A549 (cell line): Measurements from ENCODE around the gene AFF1. TPM values are rescaled to one million over a fixed set of nuclear protein-coding genes. Genes with fewer than 3 reads are reported as not detected.

Experiments used
- ATAC-seq, 2 experiments: fragments of 200-7000 bp in 1 of 2; fragments of >200 bp in 1 of 2; cut with Nextera tagmentation in 1 of 2; cut with Tn5 transposase in 1 of 2; 3 replicates each; pipeline versions ENCODE4 v1.8.0 to v1.9.1; 2018 to 2020; ENCODE audit warnings: mild to moderate bottlenecking in 1 of 2, moderate library complexity in 1 of 2
- CTCF ChIA-PET: fragments of 300-600 bp; sonication (Branson Sonifier 250); formaldehyde crosslinking; extraction: SDS; loops from one replicate; lab custom pipeline; 2021; ENCODE audit warnings: antibody characterized with exemption, inconsistent platforms; lab: Yijun Ruan, JAX
- POLR2A ChIA-PET: fragments of 350-600 bp; formaldehyde crosslinking; extraction: SDS; loops from one replicate; lab custom pipeline; 2021; ENCODE audit warnings: antibody characterized with exemption, inconsistent platforms; lab: Yijun Ruan, JAX
- DNase-seq, 2 experiments: peaks; one replicate each; pipeline versions ENCODE4 v3.0.0 to v3.0.0-alpha.2; 2011 to 2016; ENCODE audit warnings: low read depth in 1 of 2, low spot score in 1 of 2
- FAIRE-seq: peaks from 2 replicates; lab custom pipeline; 2011; peaks lifted over from hg19 to GRCh38; lab: Jason Lieb, UNC
- H3K27ac ChIP-seq, 2 experiments: fragments of >200 bp; sonication (Bioruptor Twin); formaldehyde crosslinking; 3 replicates each; pipeline ENCODE4 v1.5.1; 2016 to 2017
- H3K4me1 ChIP-seq: fragments of >200 bp; sonication (Bioruptor Twin); formaldehyde crosslinking; 3 replicates; pipeline ENCODE4 v1.6.1; 2016
- H3K4me2 ChIP-seq: fragments of >200 bp; sonication (Bioruptor Twin); formaldehyde crosslinking; 3 replicates; pipeline ENCODE4 v1.6.1; 2016
- H3K4me3 ChIP-seq: fragments of >200 bp; sonication (Bioruptor Twin); formaldehyde crosslinking; 3 replicates; pipeline ENCODE4 v1.5.1; 2016
- H3K9me3 ChIP-seq: fragments of >200 bp; sonication (Bioruptor Twin); formaldehyde crosslinking; 3 replicates; pipeline ENCODE4 v1.6.1; 2016
- CEBPB ChIP-seq, 2 experiments: fragments of >200 bp in 1 of 2; sonication (Bioruptor Twin) in 1 of 2; formaldehyde crosslinking in 1 of 2; IDR thresholded peaks; 2 replicates each; pipeline ENCODE4 v1.6.1; 2012 to 2016
- EHF ChIP-seq: fragments of 250-450 bp; sonication (Bioruptor Pico); IDR thresholded peaks from 2 replicates; pipeline ENCODE4 v1.5.0; 2020; ENCODE audit warnings: mild to moderate bottlenecking
- GATA3 ChIP-seq: IDR thresholded peaks from 2 replicates; pipeline ENCODE4 v1.6.1; 2012; ENCODE audit warnings: borderline replicate concordance
- HOXA7 ChIP-seq: fragments of 250-450 bp; sonication (Bioruptor Pico); IDR thresholded peaks from 2 replicates; pipeline ENCODE4 v1.5.0; 2020; ENCODE audit warnings: mild to moderate bottlenecking, moderate library complexity
- HOXB13 ChIP-seq: fragments of 250-450 bp; sonication (Bioruptor Pico); IDR thresholded peaks from 2 replicates; pipeline ENCODE4 v1.5.0; 2020; ENCODE audit warnings: low read depth, mild to moderate bottlenecking, moderate library complexity
- JUN ChIP-seq, 2 experiments: fragments of >200 bp; sonication (Bioruptor Twin); formaldehyde crosslinking; IDR thresholded peaks; 2 replicates in 1 of 2; 3 replicates in 1 of 2; pipeline ENCODE4 v1.6.1; 2016 to 2017
- KDM5A ChIP-seq: fragments of 200-600 bp; sonication (generic); IDR thresholded peaks from 2 replicates; pipeline ENCODE4 v1.6.1; 2016; ENCODE audit warnings: antibody characterized with exemption, mild to moderate bottlenecking
- POLR2A ChIP-seq: IDR thresholded peaks from 2 replicates; pipeline ENCODE4 v1.6.1; 2012; ENCODE audit warnings: mild to moderate bottlenecking, low read length
- RNF2 ChIP-seq: fragments of 200-600 bp; sonication (generic); IDR thresholded peaks from 2 replicates; pipeline ENCODE4 v1.6.1; 2016; ENCODE audit warnings: low read depth, mild to moderate bottlenecking, antibody characterized with exemption, moderate library complexity, borderline replicate concordance
- TFCP2L1 ChIP-seq: fragments of 250-450 bp; sonication (Bioruptor Pico); IDR thresholded peaks from 2 replicates; pipeline ENCODE4 v1.5.0; 2021; ENCODE audit warnings: mild to moderate bottlenecking
- WGBS: methylation state at CpG from one replicate; pipeline ENCODE4 v1.1.6; 2017; ENCODE audit errors: missing lambda C conversion rate; 5-methylcytosine and 5-hydroxymethylcytosine counted together
- polyA plus RNA-seq, 4 experiments: library from polyadenylated mRNA; depleted of rRNA in 3 of 4; stranded (reverse); fragments of >200 nt; fragmentation: RNase III in 1 of 4; extraction: RNeasy Plus Mini Kit Qiagen cat#74134 plus additional on column Dnase treatment in 1 of 4; gene quantifications; 2 replicates in 3 of 4; 3 replicates in 1 of 4; pipeline ENCODE4 v1.2.3, GENCODE V29; 2011 to 2017
- TF ChIP-seq, protein P1 (sequence below): fragments of >200 bp; sonication (Bioruptor Twin); formaldehyde crosslinking; IDR thresholded peaks from 2 replicates; pipeline ENCODE4 v1.6.1; 2016
- TF ChIP-seq, protein P2 (sequence below): IDR thresholded peaks from 2 replicates; pipeline ENCODE4 v1.6.1; 2012
- TF ChIP-seq, protein P3 (sequence below): fragments of 250-450 bp; sonication (Bioruptor Pico); IDR thresholded peaks from 2 replicates; pipeline ENCODE4 v1.5.0; 2020; ENCODE audit warnings: low read depth, mild to moderate bottlenecking, moderate library complexity
- TF ChIP-seq, protein P4 (sequence below): fragments of 250-450 bp; sonication (Bioruptor Pico); IDR thresholded peaks from 2 replicates; pipeline ENCODE4 v1.5.0; 2021; ENCODE audit warnings: mild to moderate bottlenecking, moderate library complexity, borderline replicate concordance
- TF ChIP-seq, protein P5 (sequence below): fragments of 200-600 bp; sonication (generic); IDR thresholded peaks from 2 replicates; pipeline ENCODE4 v1.6.1; 2016; ENCODE audit warnings: antibody characterized with exemption, mild to moderate bottlenecking, moderate library complexity

Gene AFF1
- polyA plus RNA-seq, 2 of the 4 experiments (the other 2 are of a cell fraction) = 13.7 to 15.4 TPM

DNA sequence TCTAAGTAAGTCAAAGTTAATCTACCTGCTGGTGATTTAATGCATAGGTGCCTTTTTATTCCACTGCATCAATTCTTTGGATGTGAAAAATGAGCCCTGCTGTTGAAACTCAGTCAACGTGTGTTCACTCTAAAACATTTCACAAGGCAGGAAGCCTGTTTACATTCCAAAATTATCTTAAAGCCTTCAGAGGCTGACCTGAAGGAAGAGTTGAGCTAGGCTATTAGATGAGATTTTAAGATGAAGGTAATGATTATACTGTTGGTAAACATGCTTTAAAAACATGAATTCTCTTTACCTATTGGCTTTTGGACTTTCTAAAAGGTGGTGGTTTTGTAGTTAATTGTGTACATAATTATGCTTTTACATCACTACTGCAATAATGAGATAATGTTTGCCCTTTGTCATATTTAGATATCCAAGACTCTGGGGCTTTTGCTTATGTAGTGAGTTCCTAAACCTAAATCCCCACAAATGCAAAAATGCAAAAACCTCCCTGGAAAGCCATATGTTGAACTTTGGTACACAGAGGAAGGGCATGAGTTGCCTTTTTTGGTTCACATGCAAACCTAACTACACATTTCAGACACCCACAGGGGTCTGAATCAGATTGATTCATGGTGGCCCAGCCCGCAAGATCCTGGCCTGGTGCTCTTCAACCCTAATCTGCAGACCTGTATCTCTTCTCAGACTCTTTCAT is 193.3 kb downstream of the AFF1 start (continued):
- no peak for TF ChIP-seq CEBPB (IDR thresholded peaks at IDR 0.05)

DNA sequence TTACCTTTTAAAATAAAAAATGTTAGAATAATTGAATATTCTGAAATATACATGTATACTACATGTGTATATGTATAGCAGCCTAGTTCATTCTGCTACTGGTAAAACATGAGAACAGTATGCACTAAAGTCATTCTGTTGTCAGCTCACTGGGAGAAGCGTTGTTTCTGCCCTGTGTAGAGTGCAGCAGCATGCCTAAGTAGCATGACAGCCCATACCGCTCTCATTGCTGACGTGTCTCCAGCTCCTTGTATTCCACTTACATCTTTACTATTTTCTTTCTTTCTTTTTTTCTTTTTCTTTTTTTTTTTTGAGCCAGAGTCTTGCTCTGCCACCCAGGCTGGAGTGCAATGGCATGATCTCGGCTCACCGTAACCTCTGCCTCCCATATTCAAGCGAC is 194.9 kb downstream of the AFF1 start:
- WGBS = 89% methylated on average over 6 of the region's 6 CpGs
- TF ChIP-seq, protein P1, sequence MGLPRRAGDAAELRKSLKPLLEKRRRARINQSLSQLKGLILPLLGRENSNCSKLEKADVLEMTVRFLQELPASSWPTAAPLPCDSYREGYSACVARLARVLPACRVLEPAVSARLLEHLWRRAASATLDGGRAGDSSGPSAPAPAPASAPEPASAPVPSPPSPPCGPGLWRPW = no peak
- TF ChIP-seq EHF (CRISPR knock-in tag) = no peak
- TF ChIP-seq JUN (IDR thresholded peaks at IDR 0.05) = no peak
- TF ChIP-seq HOXA7 (CRISPR knock-in tag) = no peak
- no peak for TF ChIP-seq POLR2A
- TF ChIP-seq KDM5A = no peak
- TF ChIP-seq, protein P2, sequence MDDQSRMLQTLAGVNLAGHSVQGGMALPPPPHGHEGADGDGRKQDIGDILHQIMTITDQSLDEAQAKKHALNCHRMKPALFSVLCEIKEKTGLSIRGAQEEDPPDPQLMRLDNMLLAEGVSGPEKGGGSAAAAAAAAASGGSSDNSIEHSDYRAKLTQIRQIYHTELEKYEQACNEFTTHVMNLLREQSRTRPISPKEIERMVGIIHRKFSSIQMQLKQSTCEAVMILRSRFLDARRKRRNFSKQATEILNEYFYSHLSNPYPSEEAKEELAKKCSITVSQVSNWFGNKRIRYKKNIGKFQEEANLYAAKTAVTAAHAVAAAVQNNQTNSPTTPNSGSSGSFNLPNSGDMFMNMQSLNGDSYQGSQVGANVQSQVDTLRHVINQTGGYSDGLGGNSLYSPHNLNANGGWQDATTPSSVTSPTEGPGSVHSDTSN = no peak
- TF ChIP-seq HOXB13 = no peak
- TF ChIP-seq, protein P3, sequence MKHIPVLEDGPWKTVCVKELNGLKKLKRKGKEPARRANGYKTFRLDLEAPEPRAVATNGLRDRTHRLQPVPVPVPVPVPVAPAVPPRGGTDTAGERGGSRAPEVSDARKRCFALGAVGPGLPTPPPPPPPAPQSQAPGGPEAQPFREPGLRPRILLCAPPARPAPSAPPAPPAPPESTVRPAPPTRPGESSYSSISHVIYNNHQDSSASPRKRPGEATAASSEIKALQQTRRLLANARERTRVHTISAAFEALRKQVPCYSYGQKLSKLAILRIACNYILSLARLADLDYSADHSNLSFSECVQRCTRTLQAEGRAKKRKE (CRISPR knock-in tag) = no peak
- no peak for TF ChIP-seq GATA3
- TF ChIP-seq, protein P4, sequence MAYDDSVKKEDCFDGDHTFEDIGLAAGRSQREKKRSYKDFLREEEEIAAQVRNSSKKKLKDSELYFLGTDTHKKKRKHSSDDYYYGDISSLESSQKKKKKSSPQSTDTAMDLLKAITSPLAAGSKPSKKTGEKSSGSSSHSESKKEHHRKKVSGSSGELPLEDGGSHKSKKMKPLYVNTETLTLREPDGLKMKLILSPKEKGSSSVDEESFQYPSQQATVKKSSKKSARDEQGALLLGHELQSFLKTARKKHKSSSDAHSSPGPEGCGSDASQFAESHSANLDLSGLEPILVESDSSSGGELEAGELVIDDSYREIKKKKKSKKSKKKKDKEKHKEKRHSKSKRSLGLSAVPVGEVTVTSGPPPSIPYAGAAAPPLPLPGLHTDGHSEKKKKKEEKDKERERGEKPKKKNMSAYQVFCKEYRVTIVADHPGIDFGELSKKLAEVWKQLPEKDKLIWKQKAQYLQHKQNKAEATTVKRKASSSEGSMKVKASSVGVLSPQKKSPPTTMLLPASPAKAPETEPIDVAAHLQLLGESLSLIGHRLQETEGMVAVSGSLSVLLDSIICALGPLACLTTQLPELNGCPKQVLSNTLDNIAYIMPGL (CRISPR knock-in tag) = no peak
- TF ChIP-seq, protein P5, sequence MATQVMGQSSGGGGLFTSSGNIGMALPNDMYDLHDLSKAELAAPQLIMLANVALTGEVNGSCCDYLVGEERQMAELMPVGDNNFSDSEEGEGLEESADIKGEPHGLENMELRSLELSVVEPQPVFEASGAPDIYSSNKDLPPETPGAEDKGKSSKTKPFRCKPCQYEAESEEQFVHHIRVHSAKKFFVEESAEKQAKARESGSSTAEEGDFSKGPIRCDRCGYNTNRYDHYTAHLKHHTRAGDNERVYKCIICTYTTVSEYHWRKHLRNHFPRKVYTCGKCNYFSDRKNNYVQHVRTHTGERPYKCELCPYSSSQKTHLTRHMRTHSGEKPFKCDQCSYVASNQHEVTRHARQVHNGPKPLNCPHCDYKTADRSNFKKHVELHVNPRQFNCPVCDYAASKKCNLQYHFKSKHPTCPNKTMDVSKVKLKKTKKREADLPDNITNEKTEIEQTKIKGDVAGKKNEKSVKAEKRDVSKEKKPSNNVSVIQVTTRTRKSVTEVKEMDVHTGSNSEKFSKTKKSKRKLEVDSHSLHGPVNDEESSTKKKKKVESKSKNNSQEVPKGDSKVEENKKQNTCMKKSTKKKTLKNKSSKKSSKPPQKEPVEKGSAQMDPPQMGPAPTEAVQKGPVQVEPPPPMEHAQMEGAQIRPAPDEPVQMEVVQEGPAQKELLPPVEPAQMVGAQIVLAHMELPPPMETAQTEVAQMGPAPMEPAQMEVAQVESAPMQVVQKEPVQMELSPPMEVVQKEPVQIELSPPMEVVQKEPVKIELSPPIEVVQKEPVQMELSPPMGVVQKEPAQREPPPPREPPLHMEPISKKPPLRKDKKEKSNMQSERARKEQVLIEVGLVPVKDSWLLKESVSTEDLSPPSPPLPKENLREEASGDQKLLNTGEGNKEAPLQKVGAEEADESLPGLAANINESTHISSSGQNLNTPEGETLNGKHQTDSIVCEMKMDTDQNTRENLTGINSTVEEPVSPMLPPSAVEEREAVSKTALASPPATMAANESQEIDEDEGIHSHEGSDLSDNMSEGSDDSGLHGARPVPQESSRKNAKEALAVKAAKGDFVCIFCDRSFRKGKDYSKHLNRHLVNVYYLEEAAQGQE = no peak
- TF ChIP-seq RNF2 = no peak
- no peak for TF ChIP-seq TFCP2L1 (CRISPR knock-in tag)
- H3K4me1 ChIP-seq = 0 out of 3 replicates have a peak, but pooled peaks cover 6% of the 10 kb centered on the region
- ChIA-PET POLR2A (no interaction called here), CTCF (interaction anchor here (0.7 kb wide), 1 partner anchor 9 kb away, joined by 3 read pairs; no protein-coding TSS in a partner anchor)
- H3K4me3 ChIP-seq = no peak overlapping the region
- DNase-seq (no peak), FAIRE-seq (no peak), ATAC-seq (no peak)
- no peaks in the 10 kb centered on the region for H3K9me3 ChIP-seq
- H3K4me2 ChIP-seq = no peak overlapping the region
- H3K27ac ChIP-seq = no peak overlapping the region
